AG04450 (cell line): Measurements from ENCODE around the gene ANO8. TPM values are rescaled to one million over a fixed set of nuclear protein-coding genes. Genes with fewer than 3 reads are reported as not detected.

ENCODE experiments used
- CTCF ChIA-PET: fragments of 300-600, 350-600 bp; formaldehyde crosslinking; extraction: SDS; loops from one replicate; lab custom pipeline; 2022; ENCODE audit warnings: antibody characterized with exemption, inconsistent platforms; lab: Charles Lee
- POLR2A ChIA-PET: fragments of 350-600 bp; formaldehyde crosslinking; extraction: SDS; loops from one replicate; lab custom pipeline; 2021; ENCODE audit warnings: antibody characterized with exemption, inconsistent platforms; lab: Yijun Ruan, JAX
- DNase-seq: peaks from one replicate; pipeline ENCODE4 v3.0.0-alpha.2; 2011; ENCODE audit warnings: low read depth, low spot score
- H3K27ac ChIP-seq: one replicate; pipeline ENCODE4 v1.5.1; 2012; ENCODE audit warnings: low read depth, low read length, control low read depth
- H3K27me3 ChIP-seq: one replicate; pipeline ENCODE4 v1.6.0; 2012; ENCODE audit warnings: low read length; ENCODE audit not compliant: control insufficient read depth, insufficient read depth
- H3K4me3 ChIP-seq: 2 replicates; pipeline ENCODE4 v1.5.1; 2011; ENCODE audit warnings: mild to moderate bottlenecking, low read depth, low read length, control low read depth
- H3K9me3 ChIP-seq: 2 replicates; pipeline ENCODE4 v1.5.1; 2012; ENCODE audit warnings: low read length; ENCODE audit not compliant: control insufficient read depth, insufficient read depth
- CTCF ChIP-seq: IDR thresholded peaks from 2 replicates; pipeline ENCODE4 v1.5.1; 2011; ENCODE audit warnings: low read depth, low read length, control low read depth, inconsistent platforms
- polyA plus RNA-seq: library from polyadenylated mRNA; depleted of rRNA; stranded (reverse); fragments of >200 nt; gene quantifications from 2 replicates; pipeline ENCODE4 v1.2.3, GENCODE V29; 2011

The ANO8 gene
- polyA plus RNA-seq, 1 experiment: 1.8 TPM

GRCh38 chr19:17285415-17286135 is 49.1 kb downstream of the ANO8 start:
- H3K27me3 ChIP-seq: no peaks in the 10 kb centered on the region
- no peak overlapping the region for H3K4me3 ChIP-seq
- no peaks in the 10 kb centered on the region for H3K9me3 ChIP-seq
- ChIA-PET CTCF (interaction anchor here (0.8 kb wide), 1 partner anchor 80 kb away, joined by 3 read pairs; no protein-coding TSS in a partner anchor), POLR2A (interaction anchor here (0.6 kb wide), 1 partner anchor 21 kb away, joined by 4 read pairs; no protein-coding TSS in a partner anchor)
- no peak for TF ChIP-seq CTCF
- no peak overlapping the region for H3K27ac ChIP-seq
- no peak for DNase-seq

- Histone ChIP-seq H3K27me3 (no peaks in the 10 kb centered on the region), H3K27ac (no peak overlapping the region), H3K9me3 (no peaks in the 10 kb centered on the region), H3K4me3 (no peak overlapping the region)
- ChIA-PET CTCF (interaction anchor here (1.0 to 2.1 kb wide), 5 partner anchors 9 to 218 kb away, joined by 4 to 7 read pairs (median 6); no protein-coding TSS in a partner anchor), POLR2A (interaction anchor here (0.6 kb wide), 1 partner anchor 184 kb away, joined by 3 read pairs; no protein-coding TSS in a partner anchor)
- no peak for DNase-seq
- no peak for TF ChIP-seq CTCF
Observed at GRCh38 chr19:17283504-17283996, 51.1 kb downstream of the ANO8 start.

GRCh38 chr19:17282488-17283125 is 52.0 kb downstream of the ANO8 start:
- ChIA-PET CTCF (interaction anchor here (0.6 to 2.1 kb wide), 16 partner anchors 9 to 483 kb away, joined by 3 to 13 read pairs (median 4); partner anchors contain the start of genes BABAM1 and USHBP1), POLR2A (interaction anchor here (0.6 kb wide), 1 partner anchor 217 kb away, joined by 7 read pairs; no protein-coding TSS in a partner anchor)
- Histone ChIP-seq H3K4me3 (peak overlapping the region; percentile 53), H3K9me3 (no peaks in the 10 kb centered on the region), H3K27me3 (no peaks in the 10 kb centered on the region), H3K27ac (no peak overlapping the region)
- DNase-seq: no peak
- peak; percentile 83 for TF ChIP-seq CTCF

- Histone ChIP-seq H3K9me3 (no peaks in the 10 kb centered on the region), H3K27me3 (no peaks in the 10 kb centered on the region), H3K4me3 (peak within 1 kb of the TSS; percentile 53), H3K27ac (no peak within 1 kb of the TSS)
- POLR2A ChIA-PET: no interaction called here
- CTCF ChIA-PET: interaction anchor here (0.6 to 2.1 kb wide), 16 partner anchors 8 to 484 kb away, joined by 3 to 13 read pairs (median 3); partner anchors contain the start of genes BABAM1 and USHBP1
- no peak for TF ChIP-seq CTCF
- DNase-seq: no peak
Observed at GRCh38 chr19:17281391-17282304, 53.0 kb downstream of the ANO8 start, which contains the start of gene ANKLE1. Gene ANKLE1 (plus strand): TSS chr19:17281901. CDS start chr19:17281921, 20 bp downstream.
